Measurements from ENCODE around the gene SPATA6.
"Not testable (repeated sequence)": the region's sequence is repeated elsewhere in the genome, so short reads cannot be mapped to it uniquely, and the experiment has no call there.

SPATA6 gene

DNA sequence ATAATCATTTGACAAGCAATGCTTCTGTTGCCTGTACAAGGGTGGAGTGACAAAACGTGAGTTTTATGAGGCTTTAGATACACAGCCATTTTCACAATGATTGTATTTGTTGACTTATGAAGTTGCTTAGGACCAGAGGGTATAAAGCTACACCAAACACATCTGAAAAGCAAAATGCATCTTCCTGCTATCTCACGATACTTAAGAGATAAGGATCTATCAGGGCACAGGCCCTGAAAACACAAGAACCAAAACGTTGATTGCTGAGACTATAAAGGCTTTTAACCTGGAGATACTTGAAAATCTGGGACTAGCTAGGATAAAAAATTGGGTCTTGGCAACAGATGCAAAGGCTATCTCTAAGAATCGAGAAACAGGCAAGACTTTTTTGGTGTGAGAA, 133.7 kb downstream of the SPATA6 start:
- no peak for DNase-seq

DNA sequence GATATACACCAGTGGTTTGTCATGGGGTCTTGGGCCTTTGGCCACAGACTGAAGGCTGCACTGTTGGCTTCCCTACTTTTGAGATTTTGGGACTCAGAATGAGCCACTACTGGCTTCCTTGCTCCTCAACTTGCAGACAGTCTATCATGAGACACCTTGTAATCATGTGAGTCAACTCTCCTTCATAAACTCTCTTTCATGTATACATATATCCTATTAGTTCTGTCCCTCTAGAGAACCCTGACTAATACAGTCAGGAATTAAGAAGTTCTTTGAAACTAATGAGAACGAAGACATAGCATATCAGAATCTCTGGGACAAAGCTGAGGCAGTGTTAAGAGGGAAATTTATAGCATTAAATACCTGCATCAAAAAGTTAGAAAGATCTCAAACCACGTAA, 138.7 kb downstream of the SPATA6 start:
- DNase-seq = no peak

DNA sequence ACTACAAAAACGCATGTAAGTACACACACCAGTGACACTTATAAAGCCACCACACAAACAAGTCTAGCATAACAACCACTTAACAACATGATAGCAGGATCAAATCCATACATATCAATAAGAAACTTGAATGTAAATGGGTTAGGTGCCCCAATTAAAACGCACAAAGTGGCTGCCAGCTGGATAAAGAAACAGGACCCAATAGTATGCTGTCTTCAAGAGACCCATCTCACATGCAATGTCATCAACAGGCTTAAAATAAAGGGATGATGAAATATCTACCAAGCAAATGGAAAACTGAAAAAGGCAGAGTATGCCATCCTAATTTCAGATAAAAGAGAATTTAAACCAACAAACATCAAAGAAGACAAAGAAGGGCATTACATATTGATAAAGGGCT, 139.9 kb downstream of the SPATA6 start:
- no peak for DNase-seq

DNA sequence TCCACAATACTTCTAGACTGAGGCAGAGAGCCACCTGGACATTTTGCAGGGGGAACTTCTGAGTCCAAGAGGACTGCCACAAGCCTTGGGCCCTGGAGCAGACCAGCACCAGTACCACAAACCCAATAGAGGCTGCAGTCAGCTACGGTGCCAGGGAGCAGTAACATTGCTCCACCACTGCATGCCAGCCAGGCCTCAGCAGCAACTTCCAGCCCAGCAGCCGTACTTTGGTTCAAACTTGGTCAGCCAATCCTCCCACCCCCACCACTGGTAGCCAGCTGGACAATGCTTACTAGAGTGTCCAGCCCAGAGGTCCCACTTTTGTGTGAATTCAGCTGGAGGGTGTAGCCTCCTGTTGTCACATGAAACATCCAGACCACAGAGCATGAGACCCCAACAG, 142.1 kb downstream of the SPATA6 start:
- DNase-seq = no peak

DNA sequence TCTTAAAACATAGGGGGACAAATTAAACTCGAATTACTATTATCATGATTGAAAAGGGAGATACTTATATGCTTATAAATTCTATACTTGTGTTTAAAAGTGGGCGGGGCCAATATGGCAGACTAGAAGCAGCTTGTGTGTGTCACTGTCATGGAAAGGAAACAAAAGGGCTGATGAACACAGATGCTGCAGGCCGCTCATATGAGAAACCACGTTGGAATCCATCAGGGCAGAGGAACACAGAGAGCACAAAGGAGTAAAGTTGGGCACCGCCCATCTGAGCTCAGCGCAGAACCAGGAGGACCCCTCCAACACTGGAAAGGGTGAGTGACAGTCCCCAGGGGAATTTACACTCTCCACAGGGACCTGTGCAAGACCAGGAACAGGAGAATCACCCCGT, 142.5 kb downstream of the SPATA6 start:
- DNase-seq = no peak

DNA sequence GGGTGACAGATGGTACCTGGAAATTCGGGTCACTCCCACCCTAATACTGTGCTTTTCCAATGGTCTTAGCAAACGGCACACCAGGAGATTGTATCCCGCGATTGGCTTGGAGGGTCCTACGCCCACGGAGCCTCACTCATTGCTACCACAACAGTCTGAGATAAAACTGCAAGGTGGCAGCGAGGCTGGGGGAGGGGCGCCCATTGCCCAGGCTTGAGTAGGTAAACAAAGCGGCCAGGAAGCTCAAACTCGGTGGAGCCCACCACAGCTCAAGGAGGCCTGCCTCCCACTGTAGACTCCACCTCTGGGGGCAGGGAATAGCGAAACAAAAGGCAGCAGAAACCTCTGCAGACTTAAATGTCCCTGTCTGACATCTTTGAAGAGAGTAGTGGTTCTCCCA, 160.2 kb downstream of the SPATA6 start:
- DNase-seq = not testable (repeated sequence)

DNA sequence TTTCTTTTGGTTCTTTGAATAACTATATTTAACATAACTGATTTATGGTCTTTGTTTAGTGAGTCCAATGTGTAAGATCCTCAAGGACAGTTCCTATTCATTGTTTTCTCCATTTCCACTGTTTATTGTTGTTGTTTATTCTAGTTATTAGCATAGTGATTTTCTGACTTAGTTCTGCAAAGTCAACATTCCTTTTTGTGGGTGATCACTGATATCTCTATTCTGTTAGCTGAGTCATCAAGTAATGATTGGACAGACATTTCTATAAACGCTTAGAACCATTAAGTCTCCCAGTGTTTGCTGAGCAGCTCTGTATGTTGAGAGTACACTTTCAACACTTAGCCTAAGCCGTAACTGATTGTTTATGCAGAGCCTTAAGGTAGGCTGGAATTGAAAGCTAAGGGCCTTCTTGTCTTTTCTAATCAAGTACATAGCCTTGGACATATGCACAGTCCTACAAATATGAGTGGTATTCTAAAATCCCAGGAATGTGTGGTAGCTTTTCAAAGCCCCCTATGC, 162.4 kb downstream of the SPATA6 start:
- no peak for DNase-seq

DNA sequence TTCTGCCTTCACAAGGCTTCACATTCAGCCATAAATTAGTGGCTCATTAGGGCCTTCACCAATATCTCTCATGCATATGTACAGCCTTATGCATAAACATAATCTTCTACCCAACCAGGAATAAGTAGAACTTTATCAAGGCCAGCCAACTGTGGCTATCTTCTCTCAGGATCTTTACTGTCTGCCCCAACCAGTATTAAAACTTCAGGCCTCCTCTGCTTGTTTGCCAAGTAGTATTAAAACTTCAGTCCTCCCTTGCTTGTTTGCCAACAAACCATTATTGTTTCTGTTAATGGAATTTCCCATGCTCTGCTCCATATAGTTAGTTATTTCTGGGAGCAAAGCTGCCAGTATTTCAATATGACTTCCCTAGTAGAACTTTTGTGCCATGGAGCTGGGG, 169.4 kb downstream of the SPATA6 start:
- no peak for DNase-seq

DNA sequence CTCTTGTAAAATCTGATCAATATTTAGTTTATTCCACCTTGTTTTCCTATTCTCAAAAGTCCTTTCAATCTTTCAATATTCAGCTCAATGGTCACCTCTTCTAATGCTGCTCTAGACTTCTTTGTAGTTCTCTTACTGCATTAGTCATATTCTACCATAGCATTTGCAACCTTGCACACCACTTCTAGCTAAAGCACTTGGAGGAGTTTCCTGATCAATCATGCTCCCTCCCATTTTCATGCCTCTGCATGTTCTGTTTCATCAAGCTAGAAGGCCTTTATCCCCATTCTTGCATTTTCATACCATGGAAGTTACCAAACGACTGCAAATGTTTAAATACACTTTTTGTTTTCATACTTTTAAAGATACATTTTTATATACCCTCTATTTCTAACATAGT, 177.3 kb downstream of the SPATA6 start:
- DNase-seq = no peak

DNA sequence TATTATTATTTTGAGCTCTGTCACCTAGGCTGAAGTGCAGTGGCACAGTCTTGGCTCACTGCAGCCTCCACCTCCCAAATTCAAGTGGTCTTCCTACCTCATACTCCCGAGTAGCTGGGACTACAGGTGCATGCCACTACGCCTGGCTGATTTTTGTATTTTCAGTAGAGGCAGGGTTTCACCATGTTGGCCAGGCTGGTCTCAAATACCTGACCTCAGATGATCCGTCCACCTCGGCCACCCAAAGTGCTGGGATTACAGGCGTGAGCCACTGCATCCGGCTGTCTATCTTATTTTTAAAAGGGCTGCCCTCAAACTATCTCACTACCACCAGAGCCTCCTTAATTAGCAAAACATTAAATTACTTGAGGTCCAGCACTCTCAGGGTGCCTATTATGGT, 177.9 kb downstream of the SPATA6 start:
- DNase-seq = not testable (repeated sequence)

DNA sequence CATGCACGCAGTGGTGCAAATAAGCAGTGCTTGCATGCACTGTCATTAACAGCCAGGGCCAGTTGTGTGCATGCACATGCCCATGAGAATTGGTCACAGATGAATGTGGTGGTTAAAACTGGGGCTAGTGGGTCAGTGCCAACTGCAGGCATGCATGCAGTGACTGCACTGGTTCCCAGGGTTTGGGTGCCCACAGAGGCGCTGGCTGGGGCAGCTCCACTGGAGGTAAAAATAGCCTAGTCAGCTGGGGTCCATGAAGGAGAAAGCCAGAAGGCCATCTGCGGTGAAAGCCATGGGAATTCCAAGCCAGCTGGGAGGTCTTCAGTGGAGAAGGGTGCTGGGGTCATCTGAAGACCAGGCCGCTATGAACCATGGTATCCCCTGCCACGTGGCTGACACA, 179.3 kb downstream of the SPATA6 start:
- DNase-seq = no peak

DNA sequence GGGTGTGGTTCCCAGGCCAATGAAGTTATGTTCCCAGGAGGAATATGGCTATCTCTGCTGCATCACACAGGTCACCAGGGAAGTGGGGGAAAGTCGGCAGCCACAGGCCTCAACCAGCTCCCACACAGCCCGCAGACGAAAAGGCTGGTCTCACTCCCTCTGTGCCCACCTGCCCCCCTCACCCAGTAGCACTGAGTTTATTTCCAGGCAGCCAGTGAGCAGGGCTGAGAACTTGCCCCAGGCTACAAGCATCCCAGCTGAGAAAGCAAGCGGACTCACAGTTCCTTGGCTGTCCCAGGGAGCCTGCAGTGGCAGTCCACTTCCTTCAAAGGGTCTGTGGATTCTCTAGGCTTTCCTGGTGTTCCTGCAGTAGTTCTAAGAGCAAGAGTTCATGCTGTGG, 180.6 kb downstream of the SPATA6 start:
- DNase-seq = no peak

DNA sequence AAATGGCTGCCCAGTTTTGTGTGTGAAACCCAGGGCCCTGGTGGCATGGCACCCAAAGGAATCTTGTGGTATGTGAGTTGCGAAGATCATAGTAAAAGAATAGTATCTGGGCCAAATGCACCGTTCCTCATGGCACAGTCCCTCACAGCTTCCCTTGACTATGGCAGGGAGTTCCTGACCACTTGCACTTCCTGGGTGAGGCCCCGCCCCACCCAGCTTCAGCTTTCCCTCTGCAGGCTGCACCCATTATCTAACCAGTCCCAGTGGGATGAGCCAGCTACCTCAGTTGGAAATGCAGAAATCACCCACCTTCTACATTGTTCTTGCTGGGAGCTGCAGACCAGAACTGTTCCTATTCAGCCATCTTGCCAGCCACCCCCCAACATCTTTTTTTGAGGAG, 186.5 kb downstream of the SPATA6 start:
- no peak for DNase-seq

DNA sequence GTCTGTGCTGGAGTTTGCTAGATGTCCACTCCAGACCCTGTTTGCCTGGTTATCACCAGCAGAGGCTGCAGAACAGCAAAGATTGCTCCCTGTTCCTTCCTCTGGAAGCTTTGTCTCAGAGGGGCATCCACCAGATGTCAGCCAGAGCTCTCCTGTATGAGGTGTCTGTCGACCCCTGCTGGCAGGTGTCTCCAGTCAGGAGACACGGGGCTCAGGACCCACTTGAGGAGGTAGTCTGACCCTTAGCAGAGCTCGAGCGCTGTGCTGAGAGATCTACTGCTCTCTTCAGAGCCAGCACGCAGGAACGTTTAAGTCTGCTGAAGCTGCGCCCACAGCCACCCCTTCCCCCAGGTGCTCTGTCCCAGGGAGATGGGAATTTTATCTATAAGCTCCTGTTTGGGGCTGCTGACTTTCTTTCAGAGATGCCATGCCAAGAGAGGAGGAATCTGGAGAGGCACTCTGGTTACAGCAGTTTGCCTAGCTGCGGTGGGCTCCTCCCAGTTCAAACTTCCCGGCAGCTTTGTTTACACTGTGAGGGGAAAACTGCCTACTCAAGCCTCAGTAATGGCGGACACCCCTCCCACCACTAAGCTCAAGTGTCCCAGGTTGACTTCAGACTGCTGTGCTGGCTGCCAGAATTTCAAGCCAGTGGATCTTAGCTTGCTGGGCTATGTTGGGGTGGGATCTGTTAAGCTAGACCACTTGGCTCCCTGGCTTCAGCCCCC, 187.1 kb downstream of the SPATA6 start:
- DNase-seq = not testable (repeated sequence)

DNA sequence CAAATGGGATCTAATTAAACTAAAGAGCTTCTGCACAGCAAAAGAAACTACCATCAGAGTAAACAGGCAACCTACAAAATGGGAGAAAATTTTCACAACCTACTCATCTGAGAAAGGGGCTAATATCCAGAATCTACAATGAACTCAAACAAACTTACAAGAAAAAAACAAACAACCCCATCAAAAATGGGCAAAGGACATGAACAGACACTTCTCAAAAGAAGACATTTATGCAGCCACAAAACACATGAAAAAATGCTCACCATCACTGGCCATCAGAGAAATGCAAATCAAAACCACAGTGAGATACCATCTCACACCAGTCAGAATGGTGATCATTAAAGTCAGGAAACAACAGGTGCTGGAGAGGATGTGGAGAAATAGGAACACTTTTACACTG, 189.7 kb downstream of the SPATA6 start:
- not testable (repeated sequence) for DNase-seq

DNA sequence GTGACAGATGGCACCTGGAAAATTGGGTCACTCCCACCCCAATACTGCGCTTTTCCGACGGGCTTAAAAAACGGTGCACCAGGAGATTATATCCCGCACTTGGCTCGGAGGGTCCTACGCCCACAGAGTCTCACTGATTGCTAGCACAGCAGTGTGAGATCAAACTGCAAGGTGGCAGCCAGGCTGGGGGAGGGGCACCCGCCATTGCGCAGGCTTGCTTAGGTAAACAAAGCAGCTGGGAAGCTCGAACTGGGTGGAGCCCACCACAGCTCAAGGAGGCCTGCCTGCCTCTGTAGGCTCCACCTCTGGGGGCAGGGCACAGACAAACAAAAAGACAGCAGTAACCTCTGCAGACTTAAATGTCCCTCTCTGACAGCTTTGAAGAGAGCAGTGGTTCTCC, 194.6 kb downstream of the SPATA6 start:
- DNase-seq = not testable (repeated sequence)

DNA sequence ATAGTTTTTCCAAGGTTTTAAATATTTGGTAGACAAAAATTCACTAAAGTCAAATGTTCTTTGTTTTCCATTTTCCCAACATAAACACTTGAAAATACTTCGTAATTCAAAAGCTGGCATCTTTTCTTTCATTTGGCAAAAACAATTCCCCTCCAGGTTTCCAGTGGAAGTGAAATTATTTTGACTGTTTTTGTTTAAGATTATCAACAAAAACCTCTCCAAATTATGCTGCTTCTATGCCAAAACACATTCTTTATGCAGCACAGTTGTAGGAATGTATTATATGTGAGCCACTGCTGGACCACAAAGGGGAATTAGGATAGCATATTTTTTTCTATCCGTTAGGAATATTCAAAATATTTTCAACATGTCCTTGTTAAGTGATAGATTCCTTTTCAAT, 205.4 kb downstream of the SPATA6 start:
- DNase-seq = no peak

DNA sequence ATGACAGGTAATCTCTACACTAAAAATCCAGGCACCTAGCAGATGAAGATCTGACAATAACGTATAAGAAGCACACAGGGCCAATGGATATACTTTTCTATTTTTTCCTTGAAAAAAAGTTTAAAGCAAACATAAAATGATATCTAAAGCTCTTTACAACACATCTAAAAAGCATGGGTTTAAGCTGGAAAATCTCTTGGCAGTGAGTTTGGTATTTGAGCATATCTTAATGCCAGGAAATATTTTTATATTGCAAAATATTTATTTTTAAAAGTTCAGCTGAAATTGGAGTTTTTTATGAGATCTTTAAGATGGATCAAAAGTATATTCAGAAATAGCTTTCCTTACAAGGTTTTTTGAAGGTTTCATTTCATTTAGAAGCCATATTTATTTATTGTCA, 209.0 kb downstream of the SPATA6 start:
- DNase-seq = no peak

DNA sequence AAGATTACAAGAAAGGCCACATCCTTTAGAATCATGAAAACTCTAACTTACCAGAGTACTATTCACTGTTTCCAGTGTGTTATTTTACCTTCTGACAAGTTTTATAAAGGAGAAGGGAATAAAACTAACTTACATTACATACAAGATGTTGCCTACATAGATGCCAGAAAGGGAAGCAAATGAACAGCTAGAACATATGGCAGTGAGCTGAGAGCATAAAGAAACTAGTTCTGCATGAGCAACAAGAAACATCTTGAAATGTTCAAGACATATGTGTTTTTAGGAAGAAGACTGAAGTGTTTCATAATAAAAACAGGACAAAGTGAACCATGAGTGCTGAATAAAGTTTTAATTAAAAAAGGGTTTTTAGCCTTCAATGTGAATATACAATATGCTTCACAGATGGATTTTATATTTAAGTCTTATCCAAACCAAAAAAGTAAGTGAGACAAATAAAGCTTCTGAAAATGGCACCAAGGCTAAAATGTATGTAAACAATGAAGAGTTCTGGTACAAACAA, 210.1 kb downstream of the SPATA6 start:
- DNase-seq = no peak

DNA sequence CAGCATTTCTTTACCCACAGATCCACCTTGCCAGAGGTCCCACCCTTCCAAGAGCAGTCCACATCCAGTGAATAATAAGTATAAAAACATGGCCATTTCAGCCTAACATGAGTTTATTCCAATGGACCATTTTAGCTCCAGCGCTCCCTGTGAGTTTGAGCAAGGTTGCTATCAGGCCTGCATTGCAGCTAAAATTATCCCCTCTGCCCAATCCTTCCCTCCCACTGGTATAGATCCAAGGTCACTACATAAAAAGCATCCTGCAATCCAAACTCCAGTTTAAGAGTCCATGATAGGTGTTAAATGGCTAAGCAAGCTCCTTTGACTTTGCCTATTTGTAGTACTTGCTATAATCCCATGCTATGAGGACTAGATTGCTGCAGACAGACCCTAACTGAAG, 213.9 kb downstream of the SPATA6 start:
- DNase-seq = no peak

DNA sequence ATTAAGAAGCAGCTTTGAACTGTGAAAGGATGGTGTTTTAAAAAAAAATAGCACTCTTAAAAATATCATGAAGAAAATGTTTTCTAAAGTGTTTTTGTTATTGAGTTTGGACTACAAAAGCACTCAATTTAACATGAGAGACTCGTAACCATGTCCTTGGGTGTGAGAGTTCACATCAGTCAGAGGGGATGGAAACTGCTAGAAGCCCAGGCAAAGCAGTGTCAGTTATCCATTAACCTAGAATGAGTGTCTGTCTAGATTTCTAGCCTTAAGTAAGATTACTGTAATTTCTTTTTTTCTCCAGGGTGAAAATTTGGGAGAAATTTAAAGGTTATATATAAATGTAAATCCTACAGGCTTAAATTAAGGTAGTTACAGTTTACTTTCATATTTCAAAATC, 217.8 kb downstream of the SPATA6 start:
- DNase-seq = no peak

DNA sequence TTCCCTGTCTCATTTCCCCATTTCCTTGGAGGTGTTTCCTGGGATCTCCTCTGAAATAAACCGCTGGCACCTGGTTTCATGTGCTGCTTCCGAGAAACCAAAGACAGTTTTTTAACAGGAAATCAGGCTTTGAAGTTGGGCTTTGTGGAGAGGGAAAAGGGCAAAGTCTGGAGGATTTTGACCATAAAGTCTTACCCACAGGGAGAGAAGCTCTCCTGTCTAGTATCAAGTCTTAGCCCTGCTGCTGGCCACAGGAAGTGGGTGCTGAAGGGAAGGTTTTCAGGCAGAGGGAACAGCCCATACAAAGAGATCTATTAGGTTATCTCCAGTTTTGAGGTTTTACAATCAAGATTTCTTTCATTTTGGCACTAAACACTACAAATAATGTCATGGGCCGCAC, 220.2 kb downstream of the SPATA6 start:
- no peak for DNase-seq

DNA sequence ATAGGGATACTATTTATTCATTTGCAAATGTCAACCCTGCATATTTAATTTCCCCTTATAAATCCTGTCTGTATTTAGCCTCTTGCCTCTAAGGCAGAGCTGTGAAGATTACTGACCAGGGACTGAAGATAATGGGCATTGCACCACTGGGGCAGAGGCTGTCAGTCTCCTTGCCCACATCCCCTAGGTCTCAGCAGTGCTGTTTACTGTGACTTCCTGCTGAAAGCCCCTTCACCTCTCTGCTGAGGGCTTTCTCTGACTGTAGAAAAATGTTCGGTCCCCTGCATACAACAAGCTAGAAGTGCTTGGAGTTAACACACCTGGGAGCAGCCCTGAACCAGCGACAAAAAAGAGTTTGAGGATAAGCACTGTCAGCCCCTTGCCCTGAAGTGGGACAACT, 220.7 kb downstream of the SPATA6 start:
- DNase-seq = no peak

DNA sequence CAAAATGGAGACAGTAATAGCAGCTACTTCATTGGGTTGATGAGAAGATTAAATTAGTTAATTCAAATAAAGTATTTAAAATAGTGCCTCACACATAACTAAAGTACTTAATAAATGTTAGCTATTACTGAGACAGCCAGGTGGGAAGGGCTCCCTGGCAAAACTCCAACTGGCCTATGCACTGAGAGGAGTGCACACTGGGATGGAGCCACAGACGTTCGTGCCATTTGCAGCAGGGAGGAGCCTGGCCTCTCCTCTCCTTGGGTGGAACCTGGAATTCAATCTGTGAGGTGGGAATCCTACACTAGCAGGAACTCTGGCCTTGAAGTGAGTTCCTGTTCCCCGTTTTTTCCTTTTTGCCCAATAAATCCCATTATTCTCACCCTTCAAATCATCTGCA, 221.4 kb downstream of the SPATA6 start:
- no peak for DNase-seq

DNA sequence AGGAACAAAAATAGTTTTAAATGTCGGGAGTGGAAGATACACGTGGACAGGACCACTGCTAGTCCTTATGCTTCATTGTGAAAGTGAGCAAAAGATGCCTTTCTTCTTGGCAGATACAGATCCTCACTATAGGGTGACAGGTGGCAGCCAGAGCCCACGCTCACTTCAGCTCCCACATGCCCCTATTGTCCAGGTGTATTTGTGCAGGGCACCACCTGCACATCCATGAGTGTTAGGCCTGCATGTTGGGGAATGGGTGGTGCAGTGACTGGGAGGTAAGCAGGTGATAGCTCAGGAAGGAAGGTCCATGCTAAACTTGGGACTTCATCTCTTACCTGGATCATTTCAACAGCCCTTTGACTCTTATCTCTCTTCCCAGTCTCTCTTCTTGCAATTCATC, 222.1 kb downstream of the SPATA6 start:
- DNase-seq = no peak

Data from SHP77 treated with DMSO at 0.1 percent for 48 hours (cell line).